Gastroesophageal sphincter (tissue), 4 donors: ENCODE measurements around the gene H19. TPM values are rescaled to one million over a fixed set of nuclear protein-coding genes. Genes with fewer than 3 reads are reported as not detected.

ENCODE experiments used
- ATAC-seq: fragments of 150-250 bp; one replicate; pipeline ENCODE4 v1.9.1; 2016; ENCODE audit warnings: mild to moderate bottlenecking, moderate library complexity
- H3K27ac ChIP-seq, 4 donors: fragments of 200-600 bp; sonication (generic) in 3 of 4; 1 replicate in 3 of 4; 2 replicates in 1 of 4; pipeline ENCODE4 v1.5.1; 2016 to 2019
- H3K27me3 ChIP-seq: fragments of 200-600 bp; sonication (generic); one replicate; pipeline ENCODE4 v1.5.1; 2019
- H3K36me3 ChIP-seq, 2 donors: fragments of 200-600 bp; sonication (generic); one replicate each; pipeline ENCODE4 v1.5.1; 2019; ENCODE audit warnings: control low read depth in 1 of 2
- H3K4me1 ChIP-seq, 3 donors: fragments of 200-600 bp; sonication (generic); 1 replicate in 2 of 3; 2 replicates in 1 of 3; pipeline ENCODE4 v1.5.1; 2016 to 2019; ENCODE audit warnings: control low read depth in 2 of 3
- H3K4me3 ChIP-seq, 2 donors: fragments of 200-600 bp; sonication (generic); one replicate each; pipeline ENCODE4 v1.5.1; 2019; ENCODE audit warnings: mild to moderate bottlenecking in 1 of 2, moderate library complexity in 1 of 2
- H3K9me3 ChIP-seq, 3 donors: fragments of 200-600 bp; sonication (generic); one replicate each; pipeline ENCODE4 v1.5.1; 2017 to 2019; ENCODE audit warnings: control low read depth in 2 of 3
- EP300 ChIP-seq: sonication (generic); formaldehyde crosslinking; IDR thresholded peaks from one replicate; pipeline ENCODE4 v1.6.1; 2017; ENCODE audit warnings: antibody characterized with exemption, mild to moderate bottlenecking
- POLR2A ChIP-seq, 2 donors: fragments of 450-650 bp; IDR thresholded peaks; one replicate each; pipeline ENCODE4 v1.6.1; 2017; ENCODE audit warnings: antibody characterized with exemption in 2 of 2, mild to moderate bottlenecking in 2 of 2, moderate library complexity in 1 of 2
- POLR2AphosphoS5 ChIP-seq: sonication (generic); formaldehyde crosslinking; IDR thresholded peaks from one replicate; pipeline ENCODE4 v1.6.1; 2017; ENCODE audit warnings: antibody characterized with exemption
- WGBS, 2 donors: methylation state at CpG; one replicate each; pipeline ENCODE4 v1.1.5; 2018; ENCODE audit warnings: low coverage in 1 of 2; 5-methylcytosine and 5-hydroxymethylcytosine counted together
- total RNA-seq, 4 donors: library from RNA; depleted of rRNA; stranded (reverse); fragments of >200 nt; gene quantifications; one replicate each; pipeline ENCODE4 v1.1.0, GENCODE V29; 2016
- TF ChIP-seq, protein P1 (sequence below), 4 experiments: fragments of 200-600 bp in 2 of 4; fragments of 450-650 bp in 2 of 4; sonication (generic) in 1 of 4; IDR thresholded peaks; one replicate each; pipeline ENCODE4 v1.5.1; 2017 to 2019; ENCODE audit warnings: antibody characterized with exemption in 4 of 4, mild to moderate bottlenecking in 2 of 4, moderate library complexity in 2 of 4

The H19 gene
- total RNA-seq, 4 donors from 2014 or later = 77.5 to 429 (median 399) TPM

DNA sequence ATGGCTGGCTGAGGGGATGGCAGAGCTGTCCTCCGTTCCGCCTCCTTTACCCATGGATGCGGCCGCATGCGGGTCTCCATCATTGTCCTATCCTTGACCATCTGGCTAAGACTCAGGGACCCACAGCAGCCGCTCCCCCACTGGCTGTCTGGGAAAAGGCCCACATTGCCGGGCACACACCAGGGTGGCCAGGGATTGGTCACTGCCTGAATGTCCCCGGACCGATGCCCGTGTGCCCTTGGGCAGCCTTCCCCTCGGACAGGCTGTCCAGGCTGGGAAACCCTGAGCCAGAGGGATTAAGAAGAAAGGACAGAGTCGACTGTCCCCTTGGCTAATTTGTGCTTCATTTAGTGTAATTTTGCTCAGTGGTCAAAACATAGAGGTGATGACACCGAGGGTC, 22.5 kb downstream of the H19 start:
- H3K4me1 ChIP-seq = no peaks in the 10 kb centered on the region
- H3K9me3 ChIP-seq = no peaks in the 10 kb centered on the region
- no peak for ATAC-seq
- H3K27me3 ChIP-seq = no peaks in the 10 kb centered on the region
- TF ChIP-seq EP300 (no peak), POLR2AphosphoS5 (no peak)
- TF ChIP-seq, protein P1, sequence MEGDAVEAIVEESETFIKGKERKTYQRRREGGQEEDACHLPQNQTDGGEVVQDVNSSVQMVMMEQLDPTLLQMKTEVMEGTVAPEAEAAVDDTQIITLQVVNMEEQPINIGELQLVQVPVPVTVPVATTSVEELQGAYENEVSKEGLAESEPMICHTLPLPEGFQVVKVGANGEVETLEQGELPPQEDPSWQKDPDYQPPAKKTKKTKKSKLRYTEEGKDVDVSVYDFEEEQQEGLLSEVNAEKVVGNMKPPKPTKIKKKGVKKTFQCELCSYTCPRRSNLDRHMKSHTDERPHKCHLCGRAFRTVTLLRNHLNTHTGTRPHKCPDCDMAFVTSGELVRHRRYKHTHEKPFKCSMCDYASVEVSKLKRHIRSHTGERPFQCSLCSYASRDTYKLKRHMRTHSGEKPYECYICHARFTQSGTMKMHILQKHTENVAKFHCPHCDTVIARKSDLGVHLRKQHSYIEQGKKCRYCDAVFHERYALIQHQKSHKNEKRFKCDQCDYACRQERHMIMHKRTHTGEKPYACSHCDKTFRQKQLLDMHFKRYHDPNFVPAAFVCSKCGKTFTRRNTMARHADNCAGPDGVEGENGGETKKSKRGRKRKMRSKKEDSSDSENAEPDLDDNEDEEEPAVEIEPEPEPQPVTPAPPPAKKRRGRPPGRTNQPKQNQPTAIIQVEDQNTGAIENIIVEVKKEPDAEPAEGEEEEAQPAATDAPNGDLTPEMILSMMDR (IDR thresholded peaks at IDR 0.05) = no peak
- no peak overlapping the region for H3K27ac ChIP-seq
- H3K36me3 ChIP-seq = no peaks in the 10 kb centered on the region
- no CpG with 5 or more reads among the region's 13 CpGs for WGBS, 2 donors
- H3K4me3 ChIP-seq = no peak overlapping the region

DNA sequence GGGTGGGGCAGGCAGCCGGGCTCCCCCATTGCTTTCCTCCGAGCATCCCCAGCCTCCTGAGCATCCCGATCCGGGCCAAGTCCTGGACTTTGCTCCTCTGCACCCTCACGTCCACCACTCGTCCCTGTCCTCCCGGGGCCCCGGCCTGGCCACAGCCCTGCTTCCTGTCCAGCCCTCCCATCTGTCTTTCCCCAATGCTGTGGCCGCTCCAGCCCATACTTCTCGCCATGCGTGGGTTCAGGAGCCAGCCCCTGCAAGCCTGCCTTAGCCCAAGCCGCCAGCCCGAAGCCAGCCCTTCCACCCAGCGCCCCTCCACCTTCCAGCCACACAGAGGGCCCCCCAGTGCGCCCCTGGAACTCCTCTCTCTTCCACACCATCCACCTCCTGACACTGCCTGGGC, 26.7 kb downstream of the H19 start:
- H3K36me3 ChIP-seq = no peaks in the 10 kb centered on the region
- no peaks in the 10 kb centered on the region for H3K4me1 ChIP-seq
- 80 to 84% methylated on average over 1 to 7 of the region's 15 CpGs for WGBS, 2 donors
- H3K9me3 ChIP-seq = no peaks in the 10 kb centered on the region
- no peak overlapping the region for H3K4me3 ChIP-seq
- no peak for ATAC-seq
- TF ChIP-seq EP300 (no peak), POLR2AphosphoS5 (no peak), POLR2A (IDR thresholded peaks at IDR 0.05) (no peak)
- TF ChIP-seq, protein P1 (IDR thresholded peaks at IDR 0.05) = no peak
- no peaks in the 10 kb centered on the region for H3K27me3 ChIP-seq
- H3K27ac ChIP-seq = no peak overlapping the region

DNA sequence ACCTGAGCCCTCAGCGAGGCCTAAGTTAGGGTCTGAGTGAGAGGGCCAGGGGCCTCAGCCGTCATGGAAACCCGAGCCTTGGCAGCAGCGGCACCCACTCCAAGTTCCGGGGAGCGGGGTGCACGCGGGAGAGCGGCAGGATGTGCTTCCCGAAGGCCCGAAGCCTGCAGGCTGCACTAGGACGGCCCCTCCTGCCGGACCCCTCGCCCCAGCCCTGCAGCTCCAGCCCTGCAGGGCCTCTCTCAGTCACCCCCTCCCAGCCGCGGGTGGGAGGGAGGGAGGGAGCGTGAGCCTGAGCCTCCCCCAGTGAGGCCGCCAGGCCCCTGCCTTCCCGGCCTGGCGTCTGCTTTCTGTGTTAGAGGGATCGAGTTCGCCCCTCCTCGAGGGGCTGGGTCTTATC, 27.9 kb downstream of the H19 start:
- no peak for ATAC-seq
- no peak overlapping the region for H3K4me3 ChIP-seq
- H3K27me3 ChIP-seq = no peaks in the 10 kb centered on the region
- H3K4me1 ChIP-seq = no peaks in the 10 kb centered on the region
- no peaks in the 10 kb centered on the region for H3K36me3 ChIP-seq
- H3K9me3 ChIP-seq = no peaks in the 10 kb centered on the region
- no CpG with 5 or more reads among the region's 23 CpGs for WGBS, 2 donors
- TF ChIP-seq, protein P1 (IDR thresholded peaks at IDR 0.05) = no peak
- no peak for TF ChIP-seq EP300
- TF ChIP-seq POLR2AphosphoS5 = no peak
- TF ChIP-seq POLR2A (IDR thresholded peaks at IDR 0.05) = no peak
- no peak overlapping the region for H3K27ac ChIP-seq

DNA sequence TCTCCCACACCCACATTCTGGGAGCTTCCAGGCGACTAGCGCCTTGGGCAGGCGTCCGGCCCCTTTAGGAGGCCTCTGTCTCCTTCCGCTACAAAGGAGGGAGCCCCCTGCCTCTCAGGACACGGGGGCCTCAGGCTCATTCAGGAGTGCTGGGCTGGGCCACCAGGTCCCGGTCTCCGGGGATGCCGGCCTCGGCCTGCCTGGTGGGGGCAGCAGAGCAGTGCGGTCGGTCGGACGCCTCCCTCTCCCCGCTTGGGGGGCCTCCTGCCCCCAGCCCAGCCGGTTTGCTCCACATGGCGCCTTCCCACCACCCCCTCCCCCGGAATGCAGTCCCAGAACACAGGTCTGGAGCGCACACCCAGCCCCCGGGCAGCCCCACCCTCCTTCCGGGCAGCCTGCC, 28.6 kb downstream of the H19 start:
- TF ChIP-seq POLR2A (IDR thresholded peaks at IDR 0.05) = no peak
- TF ChIP-seq EP300 = no peak
- TF ChIP-seq, protein P1 (IDR thresholded peaks at IDR 0.05) = no peak
- TF ChIP-seq POLR2AphosphoS5 = no peak
- ATAC-seq = peak; percentile 37
- no peak overlapping the region for H3K4me3 ChIP-seq
- H3K27me3 ChIP-seq = no peaks in the 10 kb centered on the region
- H3K4me1 ChIP-seq = no peaks in the 10 kb centered on the region
- H3K9me3 ChIP-seq = no peaks in the 10 kb centered on the region
- WGBS, 2 donors = no CpG with 5 or more reads among the region's 21 CpGs
- no peak overlapping the region for H3K27ac ChIP-seq
- H3K36me3 ChIP-seq = no peaks in the 10 kb centered on the region

DNA sequence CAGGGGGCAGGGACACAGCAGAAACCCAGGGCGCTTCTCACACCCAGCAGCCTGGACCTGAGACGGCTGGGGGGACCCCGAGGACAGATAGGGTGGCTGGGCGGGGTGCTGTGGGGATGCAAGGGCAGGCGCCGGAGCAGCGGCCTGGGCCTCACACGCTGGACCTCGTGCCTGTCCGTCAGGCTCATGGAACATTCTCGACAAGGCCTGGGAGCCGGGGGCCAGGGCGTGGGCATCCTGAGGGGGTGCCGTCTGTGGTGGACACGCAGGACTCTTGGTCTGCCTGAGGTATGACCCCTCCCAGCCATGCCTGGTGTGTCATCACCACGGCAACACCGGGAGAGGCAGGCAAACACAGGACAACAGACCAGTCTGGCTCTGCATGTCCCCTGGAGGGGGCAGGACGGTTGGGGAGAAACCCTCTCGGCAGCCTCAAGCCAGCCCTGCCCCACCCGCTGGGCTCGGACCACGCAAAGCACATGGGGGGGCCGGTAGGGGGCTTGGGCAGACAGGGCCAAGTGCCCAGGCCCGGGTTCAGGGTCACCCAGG, 29.1 kb downstream of the H19 start:
- WGBS, 2 donors = no CpG with 5 or more reads among the region's 24 CpGs

More for the DNA sequence above, 29.1 kb downstream of the H19 start:
- no peaks in the 10 kb centered on the region for H3K4me1 ChIP-seq
- no peaks in the 10 kb centered on the region for H3K36me3 ChIP-seq
- no peaks in the 10 kb centered on the region for H3K9me3 ChIP-seq
- TF ChIP-seq, protein P1 (IDR thresholded peaks at IDR 0.05) = no peak
- TF ChIP-seq EP300 = no peak
- TF ChIP-seq POLR2A (IDR thresholded peaks at IDR 0.05) = no peak
- no peak for TF ChIP-seq POLR2AphosphoS5
- ATAC-seq = peak; percentile 65
- H3K4me3 ChIP-seq = no peak overlapping the region
- H3K27ac ChIP-seq = no peak overlapping the region
- H3K27me3 ChIP-seq = no peaks in the 10 kb centered on the region
